ENCODE results near the gene FOSL1.
"Not testable (repeated sequence)": the region's sequence is repeated elsewhere in the genome, so short reads cannot be mapped to it uniquely, and the experiment has no call there.

- TF ChIP-seq CTCF (IDR thresholded peaks at IDR 0.05 in 4 of 5, conservative IDR thresholded peaks at IDR 0.05 in 1 of 5); POLR2A (IDR thresholded peaks at IDR 0.05): not testable (repeated sequence)
Observed at GRCh38 chr11:65848693-65849092, 51.5 kb downstream of the FOSL1 start.
